GM18909 (cell line): ENCODE results near the gene PPP6R2.
A peak's percentile ranks its signal among the peaks of the same experiment; 100 is the strongest.
"Not testable (repeated sequence)": the region's sequence is repeated elsewhere in the genome, so short reads cannot be mapped to it uniquely, and the experiment has no call there.

Source experiments
- ATAC-seq: cut with Tn5 transposase; IDR thresholded peaks from one replicate; pipeline ENCODE4 v1.9.1; 2021; ENCODE audit warnings: mild to moderate bottlenecking; ENCODE audit not compliant: unreplicated experiment, poor library complexity

The PPP6R2 gene

DNA sequence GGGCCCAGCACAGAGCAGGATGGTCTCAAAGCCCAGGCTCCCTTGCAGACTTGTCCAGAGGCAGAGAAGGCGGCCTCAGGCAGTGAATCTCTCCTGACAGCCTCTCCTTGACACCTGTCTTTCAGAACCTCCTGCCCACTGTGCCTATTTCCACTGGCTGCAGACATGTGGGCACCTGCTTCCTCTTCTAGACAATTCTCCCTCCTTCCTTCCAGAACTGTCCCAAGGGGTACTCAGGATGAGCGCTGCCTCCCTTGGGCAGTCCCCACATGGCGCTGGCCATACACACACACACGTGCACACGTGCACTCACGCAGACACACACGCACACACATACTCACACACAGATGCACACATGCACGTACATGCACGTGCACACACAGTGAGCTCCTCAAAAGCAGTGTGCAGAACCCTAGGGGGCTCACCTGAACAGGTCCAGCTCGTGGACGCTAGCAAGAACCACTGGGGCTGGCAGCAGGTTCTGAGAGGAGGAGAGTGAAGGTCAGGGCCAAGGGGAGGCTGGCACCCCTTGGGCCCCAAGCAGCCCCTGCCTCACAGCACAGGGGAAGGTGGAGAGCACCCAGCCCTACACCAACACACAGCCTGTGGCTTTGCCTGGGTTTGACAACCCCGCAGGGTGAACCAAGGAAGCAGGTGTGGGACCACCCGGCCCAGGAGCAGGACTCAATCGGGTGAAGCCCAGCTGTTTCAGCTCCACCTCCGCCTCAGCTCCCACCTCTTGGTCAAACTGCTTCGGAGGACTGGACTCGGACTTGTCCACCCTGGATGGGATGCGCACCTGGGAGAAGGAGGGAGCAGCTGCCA, 27.6 kb upstream of the PPP6R2 start:
- ATAC-seq, result no peak

DNA sequence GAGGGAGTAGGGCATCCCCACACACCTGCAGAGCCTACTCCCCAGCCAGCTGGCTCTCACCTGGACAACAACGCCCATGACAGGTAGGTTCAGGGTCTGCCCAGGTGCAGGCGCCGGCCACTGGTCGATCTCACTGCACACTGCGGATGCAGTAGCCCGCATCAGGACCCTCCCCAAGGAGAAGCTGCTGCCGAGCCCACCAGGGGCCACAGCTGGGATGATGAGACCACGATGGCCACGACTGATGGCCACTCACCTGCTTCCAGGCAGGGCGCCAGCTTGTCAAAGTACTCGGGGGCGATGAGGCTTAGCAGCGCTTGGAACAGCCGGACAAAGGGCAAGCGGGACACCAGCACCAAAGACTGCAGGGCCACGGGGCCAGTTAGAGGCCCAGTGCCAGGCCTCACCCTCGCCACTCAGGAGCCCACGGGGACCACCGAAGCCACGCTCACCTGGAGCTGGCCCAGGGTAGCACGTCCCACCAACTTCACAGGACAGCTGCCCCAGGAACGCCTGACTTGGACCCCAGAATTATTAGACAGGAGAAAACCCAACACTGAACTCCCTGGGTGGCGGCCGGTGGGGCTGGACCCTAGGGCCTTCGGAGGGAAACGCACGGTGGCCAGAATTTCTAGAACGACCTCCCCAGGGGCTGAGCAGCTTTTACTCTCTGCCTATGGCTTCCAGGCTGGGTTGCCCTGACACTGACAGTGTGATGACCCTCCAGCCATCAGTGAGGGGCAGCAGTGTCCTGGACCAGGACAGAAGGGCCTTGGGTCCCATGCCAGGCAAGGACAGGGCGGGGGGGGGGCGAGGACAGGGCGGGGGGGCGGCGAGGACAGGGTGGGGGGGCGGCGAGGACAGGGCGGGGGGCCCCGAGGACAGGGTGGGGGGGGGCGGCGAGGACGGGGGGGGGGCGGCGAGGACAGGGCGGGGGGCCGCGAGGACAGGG, 26.7 kb upstream of the PPP6R2 start:
- no peak for ATAC-seq

DNA sequence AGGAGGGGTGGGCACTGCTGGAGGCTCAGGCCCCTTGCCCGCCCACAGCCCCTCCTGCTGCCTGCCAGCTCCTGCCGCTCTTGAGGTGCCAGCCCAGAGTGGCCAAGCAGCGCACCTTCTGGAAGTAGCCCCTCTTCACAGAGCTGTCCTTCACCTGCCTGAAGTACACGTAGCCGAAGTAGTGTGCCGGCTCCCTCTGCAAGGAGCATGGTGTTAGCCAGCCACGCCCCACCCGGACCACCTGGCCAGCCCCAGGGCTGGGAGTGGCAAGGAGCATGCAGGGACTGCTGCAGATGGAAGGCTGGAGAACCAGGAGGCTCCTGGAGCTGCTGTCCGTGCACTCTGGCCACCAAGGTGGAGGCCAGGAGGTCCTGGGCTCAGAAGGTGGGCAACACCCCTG, 25.9 kb upstream of the PPP6R2 start:
- ATAC-seq, result no peak

DNA sequence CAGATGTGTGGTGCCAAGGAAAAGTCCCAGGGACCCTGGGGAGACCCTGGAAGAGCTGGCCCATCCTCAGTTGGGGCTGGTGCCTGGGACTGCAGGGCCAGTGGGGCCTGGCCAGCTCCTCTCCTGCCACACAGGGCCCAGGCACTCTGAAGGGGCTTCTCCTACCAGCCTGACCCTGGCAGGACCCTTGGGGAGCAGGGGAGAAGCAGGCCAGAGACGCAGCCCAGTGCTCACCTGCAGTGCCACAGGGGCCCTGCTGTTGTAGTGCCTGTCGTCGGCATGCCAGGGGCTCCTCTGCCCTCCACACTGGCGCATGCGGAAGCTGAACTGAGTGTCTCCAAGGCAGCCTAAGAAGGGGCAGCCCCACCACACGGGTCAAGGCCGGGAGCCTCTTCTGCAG, 25.5 kb upstream of the PPP6R2 start:
- no peak for ATAC-seq

DNA sequence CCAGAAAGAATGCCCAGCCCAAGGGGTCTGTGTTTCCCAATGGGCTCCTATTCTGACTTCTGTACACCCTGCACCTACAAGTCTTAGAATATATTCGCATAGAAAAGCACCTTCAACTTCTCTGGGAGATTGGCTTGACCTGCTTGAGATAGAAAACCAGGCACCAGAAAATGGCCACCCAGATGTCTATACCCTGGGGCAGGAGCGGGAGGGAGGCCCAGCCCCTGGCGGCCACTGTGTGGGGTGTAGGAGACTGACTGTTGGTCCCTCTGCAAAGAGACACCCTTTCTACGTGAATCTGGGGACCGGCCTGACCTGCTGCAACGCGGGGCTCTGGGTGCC, 24.8 kb upstream of the PPP6R2 start:
- no peak for ATAC-seq

DNA sequence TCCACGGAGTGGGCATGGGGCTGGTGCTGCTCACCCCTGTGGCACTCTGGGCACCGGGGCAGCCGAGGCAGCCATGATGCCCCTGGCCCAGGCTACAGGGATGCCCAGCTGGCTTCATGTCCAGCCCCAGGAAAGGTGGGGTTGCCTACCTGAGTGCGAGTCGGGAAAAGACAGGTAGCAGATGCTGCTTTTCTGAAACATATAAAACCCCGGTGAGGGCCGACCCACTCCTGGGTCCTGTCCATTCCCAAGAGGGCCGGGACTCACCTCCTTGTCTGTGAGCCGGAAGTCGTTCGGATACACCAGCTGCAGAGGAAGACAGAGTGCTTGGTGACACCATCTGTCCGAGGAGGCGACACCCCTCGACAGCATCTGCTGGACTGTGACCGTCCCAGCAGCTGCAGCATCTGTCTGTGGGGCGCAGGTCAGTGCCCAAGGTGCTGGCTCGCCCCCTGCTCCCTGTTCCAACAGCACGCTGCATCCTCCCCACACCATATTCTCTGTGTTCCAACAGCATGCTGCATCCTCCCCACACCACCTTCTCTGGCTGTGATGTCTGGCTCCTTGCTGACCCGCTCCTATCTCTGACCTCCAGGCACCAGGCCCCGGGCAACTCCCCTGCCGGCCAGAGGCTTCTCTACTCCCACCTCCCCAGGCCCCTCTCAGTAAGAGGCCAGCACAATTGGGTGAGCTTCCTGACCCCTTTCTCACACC, 24.3 kb upstream of the PPP6R2 start:
- ATAC-seq, result no peak

DNA sequence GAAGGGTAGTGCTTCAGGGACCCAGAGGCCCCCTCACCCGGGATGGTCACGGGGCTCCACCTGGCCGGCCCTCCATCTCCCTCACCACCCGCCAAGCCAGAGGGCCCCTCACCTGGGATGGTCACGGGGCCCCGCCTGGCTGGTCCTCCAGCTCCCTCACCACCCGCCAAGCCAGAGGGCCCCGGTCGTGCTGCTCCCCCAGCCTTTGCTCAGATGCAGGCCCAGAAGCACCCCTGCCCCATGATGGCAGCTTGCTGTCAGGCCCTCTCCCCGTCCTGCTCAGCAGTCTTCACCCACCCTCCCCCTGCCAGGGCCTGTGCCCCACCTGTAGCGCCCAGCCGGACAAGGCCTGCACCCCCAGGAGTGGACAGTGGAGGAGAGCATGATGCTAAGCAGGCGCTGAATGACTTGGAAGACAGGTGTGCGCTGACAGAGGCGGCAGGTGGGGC, 23.6 kb upstream of the PPP6R2 start:
- no peak for ATAC-seq

DNA sequence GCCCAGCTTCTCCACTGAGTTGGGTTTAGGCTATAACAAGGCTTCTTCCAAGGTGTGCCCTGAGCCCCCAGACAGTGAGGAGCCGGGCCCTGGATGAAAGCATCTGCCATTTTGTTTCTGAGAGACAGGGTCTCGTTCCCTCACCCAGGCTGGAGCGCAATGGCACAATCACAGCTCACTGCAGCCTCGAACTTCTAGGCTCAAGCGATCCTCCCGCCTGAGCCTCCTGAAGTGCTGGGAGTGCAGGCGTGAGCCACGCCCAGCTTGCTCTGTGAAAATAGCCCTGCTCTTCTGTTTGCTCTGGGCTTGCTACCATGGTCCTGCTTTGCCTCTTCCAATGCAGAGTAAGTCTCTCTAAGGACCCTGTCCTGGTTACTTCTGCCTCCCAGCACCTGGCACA, 23.0 kb upstream of the PPP6R2 start:
- ATAC-seq, result no peak

DNA sequence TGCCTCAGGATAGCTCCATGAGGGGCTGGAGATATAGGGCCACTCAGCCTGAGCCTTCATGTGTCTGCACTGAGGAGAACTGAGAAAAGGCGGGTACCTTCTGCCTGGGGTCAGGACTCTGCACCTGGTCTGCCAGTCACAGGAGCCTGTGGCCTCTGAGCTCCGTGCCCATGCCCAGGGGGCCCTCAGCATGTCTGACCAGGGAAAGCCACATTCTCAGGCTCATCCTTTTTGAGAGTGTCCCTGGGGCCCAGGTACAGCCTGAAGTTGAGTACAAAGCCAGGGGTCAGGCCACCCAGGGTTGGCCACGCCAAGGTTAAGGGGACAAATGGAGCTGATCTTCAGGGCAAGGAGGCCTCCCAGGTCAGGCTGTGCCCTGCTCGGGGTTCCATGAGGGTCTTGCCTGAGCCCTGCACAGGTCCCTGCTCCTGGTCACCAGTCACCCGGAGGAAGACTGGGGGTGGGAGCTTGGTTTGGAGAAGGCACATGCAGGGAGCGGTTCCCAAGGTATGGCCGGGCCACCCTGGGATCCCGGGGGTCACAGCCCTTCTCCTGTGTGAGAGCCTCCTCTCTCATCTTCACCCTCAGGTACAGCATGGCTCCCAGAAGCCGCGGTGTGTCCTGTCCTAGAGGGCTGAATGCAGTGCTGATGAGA, 22.3 kb upstream of the PPP6R2 start:
- ATAC-seq, result no peak

DNA sequence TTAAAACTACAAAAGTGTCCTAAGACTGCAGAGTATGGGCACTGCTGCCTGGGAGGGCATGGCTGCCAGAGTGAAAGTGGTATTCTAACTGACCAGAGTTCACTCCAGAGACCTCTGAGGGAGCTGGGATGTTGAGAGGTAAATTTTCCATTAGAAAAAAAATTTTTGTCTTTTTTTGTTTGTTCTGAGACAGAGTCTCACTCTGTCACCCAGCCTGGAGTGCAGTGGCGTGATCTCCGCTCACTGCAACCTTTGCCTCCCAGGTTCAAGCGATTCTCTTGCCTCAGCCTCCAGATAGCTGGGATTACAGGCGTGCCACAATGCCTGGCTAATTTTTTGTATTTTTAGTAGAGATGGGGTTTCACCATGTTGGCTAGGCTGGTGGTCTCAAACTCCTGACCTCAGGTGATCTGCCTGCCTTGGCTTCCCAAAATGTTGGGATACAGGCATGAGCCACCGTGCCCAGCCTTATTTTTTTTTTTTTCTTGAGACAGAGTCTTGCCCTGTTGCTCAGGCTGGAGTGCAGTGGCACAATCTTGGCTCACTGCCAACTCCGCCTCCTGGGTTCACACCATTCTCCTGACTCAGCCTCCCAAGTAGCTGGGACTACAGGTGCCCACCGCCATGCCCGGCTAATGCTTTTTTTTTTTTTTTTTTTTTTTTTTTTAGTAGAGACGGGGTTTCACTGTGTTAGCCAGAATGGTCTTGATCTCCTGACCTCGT, 20.6 kb upstream of the PPP6R2 start:
- ATAC-seq, result not testable (repeated sequence)

DNA sequence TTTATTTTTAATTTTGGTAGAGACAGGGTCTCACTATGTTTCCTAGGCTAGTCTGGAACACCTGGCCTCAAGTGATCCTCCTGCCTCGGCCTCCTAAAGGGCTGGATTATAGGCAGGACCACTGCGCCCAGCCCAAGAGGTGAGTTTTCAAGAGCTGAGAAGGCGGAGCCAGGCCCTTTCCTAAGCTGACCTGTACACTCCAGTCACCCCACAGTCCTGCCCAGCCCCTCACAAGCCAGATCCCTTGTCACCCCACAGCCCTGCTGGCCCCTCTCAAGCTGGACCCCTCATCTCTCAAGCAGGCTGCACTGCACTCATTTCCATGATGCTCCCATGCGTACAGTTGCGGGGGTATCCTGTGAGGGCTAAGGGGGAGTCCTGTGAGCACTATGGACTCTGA, 19.2 kb upstream of the PPP6R2 start:
- no peak for ATAC-seq

DNA sequence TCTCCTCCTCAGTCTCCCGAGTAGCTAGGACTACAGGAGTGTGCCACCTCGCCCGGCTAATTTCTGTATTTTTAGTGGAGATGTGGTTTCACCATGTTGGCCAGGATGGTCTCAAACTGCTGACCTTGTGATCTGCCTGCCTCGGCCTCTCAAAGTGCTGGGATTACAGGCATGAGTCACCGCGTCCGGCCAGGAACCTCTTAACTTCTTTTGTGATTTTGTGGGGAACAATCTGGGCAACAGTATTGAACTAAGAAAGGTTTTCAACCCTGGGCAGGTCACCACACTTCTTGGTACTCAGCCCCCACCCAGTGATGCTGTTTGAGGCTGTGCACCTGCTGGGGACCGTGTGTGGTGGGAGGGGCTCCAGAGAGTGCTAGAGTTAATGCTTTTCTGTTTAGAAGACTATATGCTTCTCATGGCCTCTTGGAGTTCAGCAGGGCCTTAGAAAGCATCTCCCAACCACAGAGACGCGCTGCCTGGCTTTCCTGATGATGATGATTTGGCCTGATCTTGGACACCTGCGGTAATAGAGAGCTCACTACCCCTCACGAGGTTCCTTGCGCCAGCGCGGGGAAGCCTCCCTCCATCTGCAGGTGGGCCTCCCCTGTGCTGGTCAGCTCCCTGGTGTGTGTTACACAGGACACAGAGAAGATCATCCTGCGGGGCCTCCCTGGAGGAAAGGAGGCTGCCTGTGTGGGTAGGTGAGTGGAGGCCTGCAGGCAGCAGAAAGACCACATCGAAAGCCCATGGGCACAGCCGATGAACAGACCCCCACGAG, 17.5 kb upstream of the PPP6R2 start:
- no peak for ATAC-seq

DNA sequence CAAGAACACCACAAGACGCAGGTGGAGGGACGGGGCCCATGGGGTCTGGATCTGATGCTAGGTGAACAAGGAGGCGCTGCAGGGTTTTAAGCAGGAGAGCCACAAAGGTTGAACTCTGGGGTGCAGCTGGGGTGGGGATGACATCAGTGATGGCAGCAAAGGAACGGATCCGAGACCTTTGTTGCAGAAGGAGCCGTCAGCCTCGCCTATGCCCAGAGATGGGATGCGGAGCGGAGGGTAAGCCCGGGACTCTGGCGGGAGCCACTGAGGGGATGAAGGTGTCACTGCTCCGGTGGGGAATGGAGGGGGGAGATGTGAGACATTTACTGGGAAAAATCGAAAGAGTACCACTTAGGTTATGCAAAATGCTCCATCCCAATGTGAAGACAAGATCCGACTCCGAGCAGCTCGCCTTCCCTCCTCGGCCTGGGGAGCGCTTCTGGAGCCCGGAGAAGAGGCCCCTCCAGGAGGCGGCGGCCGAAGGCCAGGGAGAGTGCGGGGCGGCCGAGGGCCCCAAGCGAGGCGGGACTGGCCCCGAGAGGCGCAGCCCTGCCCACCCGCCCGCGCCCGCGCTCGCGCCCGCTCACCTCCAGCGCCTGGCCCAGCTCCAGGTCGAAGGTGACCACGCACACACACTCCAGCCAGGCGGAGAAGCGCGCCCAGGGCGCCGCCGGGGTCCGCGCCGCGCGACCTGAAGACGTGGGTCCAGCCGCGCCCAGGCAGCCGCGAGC, 16.7 kb upstream of the PPP6R2 start:
- no peak for ATAC-seq

DNA sequence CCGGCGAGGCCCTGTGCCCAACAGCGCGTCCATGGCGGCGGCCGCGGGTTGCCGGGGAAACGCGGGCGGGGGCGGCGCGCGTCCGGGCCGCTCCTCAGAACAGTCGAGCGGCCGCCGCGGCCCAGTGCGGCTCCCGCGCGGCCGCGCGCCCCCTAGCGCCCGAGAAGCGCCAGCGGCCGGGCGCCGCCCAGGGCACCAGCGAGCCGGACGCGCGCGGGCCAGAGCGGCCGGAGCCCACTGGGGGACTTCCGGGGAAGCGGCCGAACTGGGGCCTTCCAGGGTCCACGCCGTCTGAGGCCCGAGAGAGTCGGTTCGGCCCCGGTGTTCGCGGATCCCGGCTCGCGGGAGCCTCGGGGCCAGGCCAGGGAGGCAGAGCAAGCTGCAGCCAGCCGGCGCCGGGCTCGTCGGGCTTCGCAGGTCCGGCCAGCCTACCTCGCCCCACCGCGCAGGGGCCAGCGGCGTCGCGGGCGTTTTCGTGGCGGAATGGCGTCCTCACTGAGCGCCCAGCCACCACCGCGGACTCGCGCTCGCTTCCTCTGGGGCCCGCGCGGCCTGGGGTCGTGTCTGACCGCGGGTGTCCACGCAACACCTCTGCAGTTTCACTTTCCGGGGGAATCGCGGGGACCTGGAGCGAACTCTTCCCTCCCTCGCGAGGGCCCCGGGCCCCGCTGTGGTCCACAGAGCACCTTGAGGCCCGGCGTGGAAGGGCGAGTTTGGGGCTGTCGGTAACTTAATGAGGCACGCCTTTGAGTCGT, 16.0 kb upstream of the PPP6R2 start, which contains the start of gene DENND6B:
TSS of gene DENND6B (minus strand) at position 57 of the 755 bp plus-strand sequence. CDS start at position 33, 24 bp downstream.
- peak; percentile 83 for ATAC-seq

DNA sequence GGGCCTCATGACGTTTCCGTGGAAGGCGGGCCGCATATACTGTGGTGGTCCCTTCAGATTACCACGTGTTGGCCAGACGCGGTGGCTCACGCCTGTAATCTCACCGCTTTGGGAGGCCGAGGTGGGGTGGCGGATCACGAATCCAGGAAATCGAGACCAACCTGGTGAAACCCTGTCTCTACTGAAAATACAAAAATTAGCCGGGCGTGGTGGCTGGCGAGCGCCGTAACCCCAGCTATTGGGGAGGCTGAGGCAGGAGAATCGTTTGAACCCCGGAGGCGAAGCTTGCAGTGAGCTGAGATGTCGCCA, 15.5 kb upstream of the PPP6R2 start:
- no peak for ATAC-seq

DNA sequence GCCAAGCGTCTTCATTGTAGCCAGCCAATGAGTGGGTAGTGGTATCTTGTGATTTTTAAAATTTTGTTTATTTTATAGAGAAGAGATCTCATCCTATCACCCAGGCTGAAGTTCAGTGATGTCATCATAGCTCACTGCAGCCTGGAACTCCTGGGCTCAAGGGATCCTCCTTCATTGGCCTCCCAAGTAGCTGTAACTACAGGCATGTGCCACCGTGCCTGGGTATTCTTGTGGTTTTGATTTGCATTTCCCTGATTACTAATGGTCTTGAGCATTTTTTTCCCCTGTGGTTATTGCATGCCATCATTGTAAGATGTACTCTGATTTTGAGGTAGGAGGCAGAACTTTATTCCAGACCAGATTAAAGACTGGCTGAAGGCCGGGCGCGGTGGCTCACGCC, 13.9 kb upstream of the PPP6R2 start:
- ATAC-seq, result no peak

DNA sequence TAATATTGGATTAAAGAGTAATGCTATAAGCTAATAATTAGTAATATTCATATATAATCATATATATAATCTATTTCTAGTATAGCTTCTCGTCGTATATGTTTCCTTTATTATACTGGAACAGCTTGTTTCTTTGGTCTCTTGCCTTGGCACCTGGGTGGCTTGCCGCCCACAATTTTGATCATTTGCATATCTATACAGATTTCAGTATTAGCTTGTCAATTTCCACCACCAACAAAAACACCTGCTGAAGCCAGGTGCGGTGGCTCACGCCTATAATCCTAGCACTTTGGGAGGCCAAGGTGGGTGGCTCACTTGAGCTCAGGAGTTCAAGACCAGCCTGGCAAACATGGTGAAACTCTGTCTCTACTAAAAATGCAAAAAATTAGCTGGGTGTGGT, 8.7 kb upstream of the PPP6R2 start:
- ATAC-seq, result not testable (repeated sequence)
